H54 (cell line): ENCODE measurements around the gene IL15RA.

ENCODE experiments used
- DNase-seq: peaks from one replicate; pipeline ENCODE4 v3.0.0; 2011; ENCODE audit warnings: low spot score, mixed read lengths; ENCODE audit not compliant: insufficient read length
- FAIRE-seq: peaks from 3 replicates; lab custom pipeline; 2011; peaks lifted over from hg19 to GRCh38; lab: Jason Lieb, UNC
- POLR2A ChIP-seq: IDR thresholded peaks from 2 replicates; pipeline ENCODE4 v1.6.1; 2011; ENCODE audit warnings: low read depth, mild to moderate bottlenecking, low read length

The IL15RA gene

GRCh38 chr10:5992398-5992797 is 15.1 kb upstream of the IL15RA start:
- TF ChIP-seq POLR2A, result no peak
- DNase-seq (no peak), FAIRE-seq (no peak)

- no peak for TF ChIP-seq POLR2A
- DNase-seq (no peak), FAIRE-seq (no peak)
Observed at GRCh38 chr10:5991708-5992107, 14.4 kb upstream of the IL15RA start.

GRCh38 chr10:5989756-5990155 is 12.4 kb upstream of the IL15RA start:
- TF ChIP-seq POLR2A, result no peak
- DNase-seq (no peak), FAIRE-seq (no peak)

- FAIRE-seq (no peak), DNase-seq (no peak)
- no peak for TF ChIP-seq POLR2A
Observed at GRCh38 chr10:5988336-5988920, 11.1 kb upstream of the IL15RA start.

- DNase-seq (no peak), FAIRE-seq (no peak)
- no peak for TF ChIP-seq POLR2A
Observed at GRCh38 chr10:5987747-5988146, 10.4 kb upstream of the IL15RA start.

- TF ChIP-seq POLR2A, result no peak
- FAIRE-seq, result no peak
- DNase-seq, result no peak
Observed at GRCh38 chr10:5985029-5985428, 7.7 kb upstream of the IL15RA start.

- no peak for DNase-seq
- FAIRE-seq, result no peak
- TF ChIP-seq POLR2A, result no peak
Observed at GRCh38 chr10:5983774-5984173, 6.4 kb upstream of the IL15RA start.

- FAIRE-seq (no peak), DNase-seq (no peak)
- TF ChIP-seq POLR2A, result no peak
Observed at GRCh38 chr10:5981529-5981928, 4.2 kb upstream of the IL15RA start.

GRCh38 chr10:5978230-5978489 is 817 bp upstream of the IL15RA start:
- TF ChIP-seq POLR2A, result no peak
- FAIRE-seq, result no peak
- no peak for DNase-seq

- no peak for TF ChIP-seq POLR2A
- no peak for FAIRE-seq
- no peak for DNase-seq
Observed at GRCh38 chr10:5976512-5977470, 552 bp downstream of the IL15RA start.

GRCh38 chr10:5975641-5976473 is 1.5 kb downstream of the IL15RA start:
- DNase-seq, result no peak
- TF ChIP-seq POLR2A, result no peak
- FAIRE-seq, result no peak

- no peak for TF ChIP-seq POLR2A
- DNase-seq (no peak), FAIRE-seq (no peak)
Observed at GRCh38 chr10:5973069-5973468, 4.3 kb downstream of the IL15RA start.

GRCh38 chr10:5971886-5972285 is 5.5 kb downstream of the IL15RA start:
- no peak for DNase-seq
- TF ChIP-seq POLR2A, result no peak
- no peak for FAIRE-seq

GRCh38 chr10:5971315-5971832 is 6.0 kb downstream of the IL15RA start:
- no peak for FAIRE-seq
- DNase-seq, result no peak

More at GRCh38 chr10:5971315-5971832, 6.0 kb downstream of the IL15RA start:
- no peak for TF ChIP-seq POLR2A
